Small intestine (tissue), 7 donors: ENCODE data around the gene NREP. TPM values are rescaled to one million over a fixed set of nuclear protein-coding genes. Genes with fewer than 3 reads are reported as not detected.

Experiments
- DNase-seq, 2 donors: peaks; one replicate each; pipeline versions ENCODE4 v3.0.0 to v3.0.0-alpha.2; 2013
- FAIRE-seq: peaks from 2 replicates; lab custom pipeline; 2012; peaks lifted over from hg19 to GRCh38; lab: Jason Lieb, UNC
- H3K27ac ChIP-seq, 3 donors: one replicate each; pipeline ENCODE4 v1.5.1; 2013; ENCODE audit warnings: low read length in 2 of 3, mild to moderate bottlenecking in 2 of 3, control low read depth in 1 of 3, inconsistent platforms in 1 of 3, low read depth in 1 of 3, moderate library complexity in 1 of 3
- H3K27me3 ChIP-seq, 3 donors: one replicate each; pipeline ENCODE4 v1.6.1; 2013; ENCODE audit warnings: low read length in 3 of 3, inconsistent platforms in 1 of 3; ENCODE audit not compliant: control insufficient read depth in 3 of 3, insufficient read depth in 3 of 3
- H3K36me3 ChIP-seq, 3 donors: one replicate each; pipeline ENCODE4 v1.6.1; 2013; ENCODE audit warnings: low read length in 3 of 3, inconsistent platforms in 1 of 3, low read depth in 1 of 3, mild to moderate bottlenecking in 1 of 3, moderate library complexity in 1 of 3; ENCODE audit not compliant: control insufficient read depth in 3 of 3, insufficient read depth in 2 of 3
- H3K4me1 ChIP-seq, 3 donors: one replicate each; pipeline ENCODE4 v1.6.1; 2013; ENCODE audit warnings: low read length in 2 of 3, inconsistent platforms in 1 of 3, low read depth in 1 of 3, mild to moderate bottlenecking in 1 of 3, moderate library complexity in 1 of 3; ENCODE audit not compliant: control insufficient read depth in 3 of 3, insufficient read depth in 2 of 3
- H3K4me3 ChIP-seq, 3 donors: one replicate each; pipeline ENCODE4 v1.5.1; 2013; ENCODE audit warnings: low read length in 3 of 3, control low read depth in 1 of 3, inconsistent platforms in 1 of 3, low read depth in 1 of 3, mild to moderate bottlenecking in 1 of 3, moderate library complexity in 1 of 3
- H3K9me3 ChIP-seq, 2 donors: one replicate each; pipeline ENCODE4 v1.6.1; 2013; ENCODE audit warnings: low read depth in 1 of 2, low read length in 1 of 2; ENCODE audit not compliant: control insufficient read depth in 2 of 2, insufficient read depth in 1 of 2
- WGBS, 3 donors: extraction: QIAGEN DNeasy Blood & Tissue Kit; methylation state at CpG; one replicate each; pipeline ENCODE4 v1.1.7; 2013; 5-methylcytosine and 5-hydroxymethylcytosine counted together
- polyA plus RNA-seq, 4 donors: library from polyadenylated mRNA; stranded (reverse) in 3 of 4; unstranded in 1 of 4; fragments of 200-250 nt in 3 of 4; fragments of 120-200 nt in 1 of 4; gene quantifications; one replicate each; pipeline versions ENCODE4 v1.2.1 to v1.2.3, GENCODE V29; 2013
- donor health status: healthy with polysubstance abuse.
- donor health status: control.
- donor health status: control.
- donor health status: Bipolar disorder and iron deficiency.
- donor health status: healthy.

The NREP gene
- polyA plus RNA-seq, 4 donors: 1.8 to 107 (median 10.0) TPM

DNA sequence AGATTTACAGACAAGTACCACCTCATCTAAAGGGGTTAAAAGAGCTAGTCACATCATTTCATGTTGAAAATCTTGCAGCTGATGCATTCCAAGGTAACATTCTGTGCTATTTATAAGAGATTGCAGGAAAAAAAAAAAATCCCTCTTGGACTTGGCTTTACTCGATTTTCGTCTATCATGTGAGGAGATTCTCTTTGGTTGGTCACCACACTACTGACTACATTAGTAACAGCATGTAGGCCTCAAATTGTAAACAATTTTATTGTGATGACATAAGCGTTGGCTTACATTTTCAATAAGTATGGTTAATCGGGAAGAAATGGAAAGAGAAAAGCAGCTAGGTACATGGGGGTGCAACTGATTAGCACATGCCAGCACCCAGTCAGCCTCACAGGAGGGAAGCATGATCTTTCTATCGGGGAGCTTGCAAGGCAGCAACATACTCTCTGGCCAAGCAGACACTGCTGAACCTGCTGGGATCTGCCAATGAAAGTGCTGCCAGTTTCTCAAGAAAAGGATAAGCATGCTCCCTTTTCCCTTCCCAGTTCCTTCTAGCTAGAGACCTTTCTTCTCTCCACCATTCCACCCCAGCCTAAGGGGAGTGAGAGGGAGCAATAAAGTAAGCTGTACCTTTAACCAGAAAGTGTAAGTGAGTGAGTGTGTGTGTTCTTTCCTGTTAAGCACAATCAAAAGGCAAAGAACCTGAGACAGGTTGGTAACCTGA lies 7.5 kb downstream of the NREP start:
- Histone ChIP-seq H3K27ac (no peak overlapping the region), H3K4me1 (peaks cover 0 to 5% (median 0%) of the 10 kb centered on the region in 3 donors), H3K27me3 (no peaks in the 10 kb centered on the region), H3K36me3 (peaks cover 0 to 8% (median 0%) of the 10 kb centered on the region in 3 donors), H3K9me3 (no peaks in the 10 kb centered on the region), H3K4me3 (no peak overlapping the region)
- 71 to 90% (median 78%) methylated on average over 5 of the region's 5 CpGs for WGBS, 3 donors
- FAIRE-seq (no peak), DNase-seq (no peak)

DNA sequence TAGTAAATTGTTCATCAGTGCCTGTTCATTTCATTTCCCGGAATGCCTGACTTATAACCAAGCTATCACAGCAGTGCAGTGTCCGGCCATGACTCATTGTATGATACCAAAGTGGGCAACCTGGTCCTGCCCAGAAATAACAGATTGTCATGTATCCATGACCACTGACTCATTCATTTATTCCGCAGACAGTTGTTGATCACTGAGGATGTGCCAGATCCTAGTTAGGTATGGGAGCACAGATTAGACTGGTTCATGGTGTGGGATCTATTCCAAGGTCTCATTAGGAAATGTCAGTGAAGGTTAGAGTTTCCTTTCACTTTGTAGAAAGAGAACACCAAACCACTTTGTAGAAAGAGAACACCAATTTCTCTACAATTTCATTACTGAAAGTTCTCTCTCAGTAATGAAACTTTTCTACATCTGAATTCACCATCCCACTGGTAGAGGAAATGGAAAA lies 8.7 kb downstream of the NREP start:
- Histone ChIP-seq H3K36me3 (peaks cover 0 to 8% (median 0%) of the 10 kb centered on the region in 3 donors), H3K4me3 (no peak overlapping the region), H3K27me3 (no peaks in the 10 kb centered on the region), H3K27ac (no peak overlapping the region), H3K9me3 (no peaks in the 10 kb centered on the region), H3K4me1 (peaks cover 0 to 3% (median 0%) of the 10 kb centered on the region in 3 donors)
- 83 to 88% (median 86%) methylated on average over 3 of the region's 3 CpGs for WGBS, 3 donors
- no peak for FAIRE-seq
- DNase-seq: no peak

DNA sequence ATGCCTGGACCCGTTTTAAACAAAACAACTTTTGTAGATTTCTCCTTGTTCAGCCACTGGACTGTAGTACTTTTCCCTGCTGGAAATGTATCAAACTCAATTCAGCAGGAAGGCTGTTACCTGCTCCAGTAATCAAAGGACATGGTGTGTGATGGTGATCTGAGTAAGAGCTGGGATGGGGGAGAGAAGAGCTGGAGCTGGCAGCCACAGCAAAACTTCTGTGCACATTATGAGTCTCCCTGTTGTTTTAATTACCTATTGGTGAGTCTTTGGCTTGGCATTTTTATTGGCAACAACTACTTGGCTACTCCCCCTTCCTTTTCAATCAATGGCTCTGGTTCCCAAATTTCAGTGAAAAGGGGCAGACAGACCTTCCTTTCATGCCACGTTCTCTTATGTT lies 9.7 kb downstream of the NREP start:
- Histone ChIP-seq H3K27me3 (no peaks in the 10 kb centered on the region), H3K4me3 (no peak overlapping the region), H3K9me3 (no peaks in the 10 kb centered on the region), H3K4me1 (peaks cover 0 to 11% (median 0%) of the 10 kb centered on the region in 3 donors), H3K36me3 (peaks cover 0 to 8% (median 0%) of the 10 kb centered on the region in 3 donors), H3K27ac (no peak overlapping the region)
- FAIRE-seq: no peak
- 75 to 85% (median 76%) methylated on average over 2 of the region's 2 CpGs for WGBS, 3 donors
- DNase-seq: no peak

DNA sequence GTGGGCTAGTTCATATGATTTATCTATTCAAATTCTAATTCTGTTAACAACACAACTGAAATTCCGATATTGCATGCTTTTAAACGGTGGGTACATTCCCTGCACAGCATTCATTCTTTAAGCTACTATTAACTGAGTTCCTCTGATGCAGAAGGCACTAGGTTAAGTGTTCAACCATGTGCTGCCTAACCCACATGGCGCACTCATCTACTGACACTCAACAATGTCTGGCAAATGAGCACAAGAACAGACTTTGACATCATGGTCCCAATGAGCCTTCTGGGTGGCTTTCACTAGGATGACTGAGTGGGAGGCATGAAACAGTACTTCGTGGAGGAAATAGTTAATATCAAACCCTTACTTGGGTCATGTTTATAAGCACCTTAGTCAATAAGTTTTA lies 10.2 kb downstream of the NREP start:
- 81 to 93% (median 88%) methylated on average over 4 of the region's 4 CpGs for WGBS, 3 donors
- no peak overlapping the region for H3K27ac ChIP-seq
- DNase-seq (no peak), FAIRE-seq (no peak)
- H3K27me3 ChIP-seq: no peaks in the 10 kb centered on the region
- peaks cover 0 to 13% (median 4%) of the 10 kb centered on the region in 3 donors for H3K4me1 ChIP-seq
- no peak overlapping the region for H3K4me3 ChIP-seq
- H3K36me3 ChIP-seq: peaks cover 0 to 8% (median 0%) of the 10 kb centered on the region in 3 donors
- H3K9me3 ChIP-seq: no peaks in the 10 kb centered on the region

DNA sequence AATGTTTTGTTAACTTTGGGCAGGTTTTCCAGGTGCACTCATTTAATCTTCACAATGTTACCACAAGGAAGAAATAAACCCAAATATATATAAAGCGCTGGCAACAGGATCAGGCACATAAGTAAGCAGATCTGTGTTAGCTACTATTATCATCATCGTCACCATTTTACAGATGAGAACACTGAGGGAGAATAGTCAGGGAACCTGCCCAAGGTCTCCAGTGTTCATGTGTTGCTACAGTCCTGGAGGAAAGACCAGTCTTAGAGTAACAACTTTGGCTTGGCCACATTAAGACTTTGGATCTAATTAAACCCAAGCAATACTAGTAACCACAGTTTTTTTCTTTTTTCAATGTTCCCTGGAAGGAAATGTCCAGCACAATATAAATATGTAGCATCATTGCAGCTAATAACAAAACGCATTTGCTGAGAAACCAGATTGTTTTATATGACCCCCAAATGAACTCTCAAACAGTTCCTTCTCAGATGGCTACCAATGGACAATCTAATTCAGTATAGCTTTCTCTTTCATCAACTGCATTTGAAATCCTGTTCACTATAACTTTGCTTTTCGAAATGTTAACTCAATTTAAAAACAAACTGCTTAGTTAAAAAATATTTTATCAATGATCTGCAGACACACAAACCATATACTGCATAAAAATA lies 11.8 kb downstream of the NREP start:
- no peak for FAIRE-seq
- Histone ChIP-seq H3K27ac (no peak overlapping the region), H3K27me3 (no peaks in the 10 kb centered on the region), H3K4me3 (no peak overlapping the region), H3K4me1 (peaks cover 0 to 18% (median 4%) of the 10 kb centered on the region in 3 donors), H3K36me3 (peaks cover 0 to 5% (median 0%) of the 10 kb centered on the region in 3 donors), H3K9me3 (no peaks in the 10 kb centered on the region)
- WGBS, 3 donors: 79 to 87% (median 81%) methylated on average over 4 of the region's 4 CpGs
- no peak for DNase-seq

DNA sequence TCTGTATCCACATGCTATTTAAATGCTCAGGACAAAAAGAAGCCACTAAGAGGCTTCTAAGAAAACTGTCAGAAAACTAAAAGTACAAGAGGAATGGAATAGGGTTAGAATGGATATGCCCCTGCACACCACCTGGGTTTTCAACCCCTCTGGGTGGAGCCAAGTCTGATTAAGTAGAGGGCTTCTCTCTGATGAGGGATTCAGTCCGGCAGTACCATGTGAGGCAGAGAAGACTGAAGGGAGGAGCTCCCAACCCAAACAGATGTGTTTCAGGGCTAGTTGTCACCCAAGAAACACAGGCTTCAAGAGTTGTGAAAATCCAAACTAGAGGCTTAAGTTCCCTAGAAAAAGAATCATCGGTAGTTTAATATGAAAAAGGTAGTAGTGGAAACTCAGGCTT lies 12.5 kb downstream of the NREP start:
- H3K4me3 ChIP-seq: no peak overlapping the region
- peaks cover 0 to under 1% (median 0%) of the 10 kb centered on the region in 3 donors for H3K36me3 ChIP-seq
- H3K27me3 ChIP-seq: no peaks in the 10 kb centered on the region
- FAIRE-seq: no peak
- no peaks in the 10 kb centered on the region for H3K9me3 ChIP-seq
- no peak for DNase-seq
- no peak overlapping the region for H3K27ac ChIP-seq
- WGBS, 3 donors: 76 to 92% (median 89%) methylated on average over 2 of the region's 2 CpGs
- peaks cover 0 to 18% (median 4%) of the 10 kb centered on the region in 3 donors for H3K4me1 ChIP-seq

DNA sequence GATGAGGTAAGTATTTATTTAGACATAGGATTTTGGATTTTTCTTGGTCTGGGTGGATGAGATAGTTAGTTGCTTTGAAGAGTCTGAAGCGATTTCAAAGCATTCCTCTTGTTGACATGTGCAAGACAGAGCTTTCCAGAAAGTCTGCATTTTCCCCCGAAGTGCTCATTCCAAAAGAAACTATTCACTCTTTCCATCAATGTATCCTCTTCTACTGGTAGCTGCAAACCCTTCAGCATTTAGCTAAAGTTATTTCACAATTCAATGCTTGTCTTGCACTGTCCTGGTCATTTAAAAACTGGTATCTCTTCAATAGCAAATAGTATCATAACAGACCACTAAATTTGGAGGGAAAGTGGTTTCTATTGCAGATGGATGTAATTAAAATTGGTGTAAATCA lies 13.0 kb downstream of the NREP start:
- no peak for DNase-seq
- WGBS, 3 donors: 63 to 92% (median 81%) methylated on average over 2 of the region's 2 CpGs
- FAIRE-seq: no peak
- Histone ChIP-seq H3K9me3 (no peaks in the 10 kb centered on the region), H3K4me3 (no peak overlapping the region), H3K27me3 (no peaks in the 10 kb centered on the region), H3K4me1 (peaks cover 0 to 18% (median 4%) of the 10 kb centered on the region in 3 donors), H3K36me3 (no peaks in the 10 kb centered on the region), H3K27ac (no peak overlapping the region)

DNA sequence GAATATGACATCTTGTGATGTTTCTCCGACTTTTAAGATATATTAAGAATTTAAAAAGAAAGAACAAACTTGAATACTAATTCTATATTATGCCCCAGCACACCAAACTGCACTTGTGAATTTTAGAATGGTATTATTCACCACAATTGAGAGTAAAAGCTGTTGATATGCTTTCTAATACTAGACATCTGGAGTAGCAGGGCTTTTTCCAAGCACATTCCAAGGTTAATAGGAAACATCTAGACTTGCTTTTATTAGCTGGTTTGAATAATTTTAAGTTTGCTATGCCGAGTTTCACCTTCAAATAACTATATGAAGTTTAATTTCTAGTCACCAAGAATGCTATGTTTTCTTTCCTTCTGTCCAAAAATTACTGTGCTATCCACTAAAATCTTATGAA lies 13.5 kb downstream of the NREP start:
- DNase-seq (no peak), FAIRE-seq (no peak)
- H3K4me1 ChIP-seq: peaks cover 0 to 20% (median 4%) of the 10 kb centered on the region in 3 donors
- no peak overlapping the region for H3K4me3 ChIP-seq
- H3K27ac ChIP-seq: no peak overlapping the region
- H3K36me3 ChIP-seq: no peaks in the 10 kb centered on the region
- H3K27me3 ChIP-seq: no peaks in the 10 kb centered on the region
- no peaks in the 10 kb centered on the region for H3K9me3 ChIP-seq
- 44 to 54% (median 50%) methylated on average over 2 of the region's 2 CpGs for WGBS, 3 donors
